Activated T-cell treated with anti-CD3 and anti-CD28 coated beads, Interleukin-2, amount 50 U/mL, for 24 hours (primary cell): Measurements from ENCODE around the gene ADCY9.

Experiments
- DNase-seq: peaks from one replicate; pipeline ENCODE4 v3.0.0-alpha.2; 2020
- H3K27ac Mint-ChIP-seq: 2 replicates; pipeline ENCODE4 v1.8.0; 2020; ENCODE audit warnings: mild to moderate bottlenecking, mixed read lengths
- H3K27me3 Mint-ChIP-seq: 2 replicates; pipeline ENCODE4 v1.8.0; 2020; ENCODE audit warnings: mixed read lengths
- H3K36me3 Mint-ChIP-seq: 2 replicates; pipeline ENCODE4 v1.8.0; 2020; ENCODE audit warnings: low read depth, mixed read lengths
- H3K4me1 Mint-ChIP-seq: 2 replicates; pipeline ENCODE4 v1.8.0; 2020; ENCODE audit warnings: low read depth, mixed read lengths
- H3K4me3 Mint-ChIP-seq: 2 replicates; pipeline ENCODE4 v1.8.0; 2020; ENCODE audit warnings: mild to moderate bottlenecking, moderate library complexity, mixed read lengths
- H3K9me3 Mint-ChIP-seq: 2 replicates; pipeline ENCODE4 v1.8.0; 2020; ENCODE audit warnings: mixed read lengths

The ADCY9 gene

GRCh38 chr16:4006397-4006999 is 109.7 kb downstream of the ADCY9 start:
- DNase-seq: no peak
- Mint-ChIP-seq H3K4me1 (no peaks in the 10 kb centered on the region), H3K27me3 (no peaks in the 10 kb centered on the region), H3K9me3 (no peaks in the 10 kb centered on the region), H3K27ac (no peak overlapping the region), H3K36me3 (no peaks in the 10 kb centered on the region), H3K4me3 (no peak overlapping the region)

GRCh38 chr16:4005731-4006130 is 110.5 kb downstream of the ADCY9 start:
- no peaks in the 10 kb centered on the region for H3K27me3 Mint-ChIP-seq
- H3K27ac Mint-ChIP-seq: no peak overlapping the region
- DNase-seq: no peak
- peaks cover 2% of the 10 kb centered on the region for H3K4me1 Mint-ChIP-seq
- H3K36me3 Mint-ChIP-seq: no peaks in the 10 kb centered on the region
- H3K4me3 Mint-ChIP-seq: no peak overlapping the region
- no peaks in the 10 kb centered on the region for H3K9me3 Mint-ChIP-seq

- H3K4me1 Mint-ChIP-seq: peaks cover 6% of the 10 kb centered on the region
- no peaks in the 10 kb centered on the region for H3K36me3 Mint-ChIP-seq
- H3K27me3 Mint-ChIP-seq: no peaks in the 10 kb centered on the region
- no peak for DNase-seq
- H3K4me3 Mint-ChIP-seq: no peak overlapping the region
- H3K9me3 Mint-ChIP-seq: no peaks in the 10 kb centered on the region
- no peak overlapping the region for H3K27ac Mint-ChIP-seq
These were observed 111.0 kb downstream of the ADCY9 start for GRCh38 chr16:4005281-4005680.

GRCh38 chr16:4004206-4004605 is 112.0 kb downstream of the ADCY9 start:
- no peak overlapping the region for H3K4me3 Mint-ChIP-seq
- no peak overlapping the region for H3K27ac Mint-ChIP-seq
- H3K27me3 Mint-ChIP-seq: no peaks in the 10 kb centered on the region
- no peaks in the 10 kb centered on the region for H3K9me3 Mint-ChIP-seq
- no peaks in the 10 kb centered on the region for H3K36me3 Mint-ChIP-seq
- peaks cover 17% of the 10 kb centered on the region for H3K4me1 Mint-ChIP-seq
- no peak for DNase-seq

- H3K4me1 Mint-ChIP-seq: peaks cover 18% of the 10 kb centered on the region
- H3K36me3 Mint-ChIP-seq: no peaks in the 10 kb centered on the region
- no peak overlapping the region for H3K27ac Mint-ChIP-seq
- H3K9me3 Mint-ChIP-seq: no peaks in the 10 kb centered on the region
- H3K4me3 Mint-ChIP-seq: no peak overlapping the region
- H3K27me3 Mint-ChIP-seq: no peaks in the 10 kb centered on the region
- no peak for DNase-seq
These were observed 112.7 kb downstream of the ADCY9 start for GRCh38 chr16:4003576-4003975.

GRCh38 chr16:4003166-4003565 is 113.1 kb downstream of the ADCY9 start:
- no peaks in the 10 kb centered on the region for H3K27me3 Mint-ChIP-seq
- peaks cover 18% of the 10 kb centered on the region for H3K4me1 Mint-ChIP-seq
- no peaks in the 10 kb centered on the region for H3K9me3 Mint-ChIP-seq
- H3K36me3 Mint-ChIP-seq: no peaks in the 10 kb centered on the region
- H3K27ac Mint-ChIP-seq: no peak overlapping the region
- H3K4me3 Mint-ChIP-seq: no peak overlapping the region
- no peak for DNase-seq

GRCh38 chr16:4002121-4002520 is 114.1 kb downstream of the ADCY9 start:
- DNase-seq: no peak
- no peaks in the 10 kb centered on the region for H3K36me3 Mint-ChIP-seq
- H3K9me3 Mint-ChIP-seq: no peaks in the 10 kb centered on the region
- peaks cover 18% of the 10 kb centered on the region for H3K4me1 Mint-ChIP-seq
- no peak overlapping the region for H3K4me3 Mint-ChIP-seq
- no peak overlapping the region for H3K27ac Mint-ChIP-seq
- H3K27me3 Mint-ChIP-seq: no peaks in the 10 kb centered on the region

GRCh38 chr16:3999479-4000325 is 116.5 kb downstream of the ADCY9 start:
- Mint-ChIP-seq H3K36me3 (no peaks in the 10 kb centered on the region), H3K27me3 (no peaks in the 10 kb centered on the region), H3K9me3 (no peaks in the 10 kb centered on the region), H3K27ac (no peak overlapping the region), H3K4me1 (peaks cover 18% of the 10 kb centered on the region), H3K4me3 (no peak overlapping the region)
- DNase-seq: no peak

GRCh38 chr16:3998793-3999478 is 117.3 kb downstream of the ADCY9 start:
- H3K4me3 Mint-ChIP-seq: no peak overlapping the region
- DNase-seq: no peak
- H3K27me3 Mint-ChIP-seq: no peaks in the 10 kb centered on the region
- peaks cover 18% of the 10 kb centered on the region for H3K4me1 Mint-ChIP-seq
- H3K27ac Mint-ChIP-seq: no peak overlapping the region
- H3K9me3 Mint-ChIP-seq: no peaks in the 10 kb centered on the region
- H3K36me3 Mint-ChIP-seq: no peaks in the 10 kb centered on the region

GRCh38 chr16:3997231-3997841 is 118.9 kb downstream of the ADCY9 start:
- H3K9me3 Mint-ChIP-seq: no peaks in the 10 kb centered on the region
- no peak overlapping the region for H3K27ac Mint-ChIP-seq
- no peaks in the 10 kb centered on the region for H3K27me3 Mint-ChIP-seq
- DNase-seq: no peak
- no peak overlapping the region for H3K4me3 Mint-ChIP-seq
- no peaks in the 10 kb centered on the region for H3K36me3 Mint-ChIP-seq
- peaks cover 18% of the 10 kb centered on the region for H3K4me1 Mint-ChIP-seq

GRCh38 chr16:3995001-3995400 is 121.2 kb downstream of the ADCY9 start:
- DNase-seq: no peak
- no peak overlapping the region for H3K4me3 Mint-ChIP-seq
- no peaks in the 10 kb centered on the region for H3K9me3 Mint-ChIP-seq
- H3K27me3 Mint-ChIP-seq: no peaks in the 10 kb centered on the region
- peaks cover 8% of the 10 kb centered on the region for H3K4me1 Mint-ChIP-seq
- no peak overlapping the region for H3K27ac Mint-ChIP-seq
- no peaks in the 10 kb centered on the region for H3K36me3 Mint-ChIP-seq

- Mint-ChIP-seq H3K4me3 (no peak overlapping the region), H3K27ac (no peak overlapping the region), H3K4me1 (no peaks in the 10 kb centered on the region), H3K36me3 (peaks cover 1% of the 10 kb centered on the region), H3K9me3 (no peaks in the 10 kb centered on the region), H3K27me3 (no peaks in the 10 kb centered on the region)
- no peak for DNase-seq
These were observed 123.0 kb downstream of the ADCY9 start for GRCh38 chr16:3993052-3993785.

- Mint-ChIP-seq H3K27ac (no peak overlapping the region), H3K9me3 (no peaks in the 10 kb centered on the region), H3K4me3 (no peak overlapping the region), H3K36me3 (peaks cover 7% of the 10 kb centered on the region), H3K4me1 (no peaks in the 10 kb centered on the region), H3K27me3 (no peaks in the 10 kb centered on the region)
- no peak for DNase-seq
These were observed 123.8 kb downstream of the ADCY9 start for GRCh38 chr16:3992297-3993051.

GRCh38 chr16:3988824-3989223 is 127.4 kb downstream of the ADCY9 start:
- H3K27ac Mint-ChIP-seq: no peak overlapping the region
- H3K27me3 Mint-ChIP-seq: no peaks in the 10 kb centered on the region
- H3K36me3 Mint-ChIP-seq: peaks cover 7% of the 10 kb centered on the region
- no peak overlapping the region for H3K4me3 Mint-ChIP-seq
- H3K4me1 Mint-ChIP-seq: no peaks in the 10 kb centered on the region
- DNase-seq: no peak
- no peaks in the 10 kb centered on the region for H3K9me3 Mint-ChIP-seq
